Gastrocnemius medialis (tissue), 4 donors: ENCODE measurements around the gene RABGAP1L. TPM values are rescaled to one million over a fixed set of nuclear protein-coding genes. Genes with fewer than 3 reads are reported as not detected.

Experiments
- ATAC-seq, 2 donors: fragments of 150-250 bp; one replicate each; pipeline ENCODE4 v1.9.1; 2016
- DNase-seq, 2 donors: peaks; one replicate each; pipeline ENCODE4 v3.0.0-alpha.2; 2019
- H3K27ac ChIP-seq, 4 donors: fragments of 200-600 bp; sonication (generic); 1 replicate in 1 of 4; 2 replicates in 3 of 4; pipeline ENCODE4 v1.5.1; 2016 to 2018; ENCODE audit warnings: mild to moderate bottlenecking in 2 of 4, moderate library complexity in 1 of 4
- H3K27me3 ChIP-seq, 3 donors: fragments of 200-600 bp; sonication (generic) in 2 of 3; 1 replicate in 1 of 3; 2 replicates in 2 of 3; pipeline versions ENCODE4 v1.5.1 to v1.6.0; 2016 to 2019; ENCODE audit warnings: mild to moderate bottlenecking in 1 of 3, moderate library complexity in 1 of 3
- H3K36me3 ChIP-seq, 2 donors: fragments of 200-600 bp; sonication (generic) in 1 of 2; one replicate each; pipeline ENCODE4 v1.5.1; 2017 to 2018
- H3K4me1 ChIP-seq, 2 donors: fragments of 200-600 bp; sonication (generic) in 1 of 2; one replicate each; pipeline ENCODE4 v1.5.1; 2016 to 2017; ENCODE audit warnings: mild to moderate bottlenecking in 2 of 2
- H3K4me3 ChIP-seq, 4 donors: fragments of 200-600 bp; sonication (generic) in 3 of 4; 1 replicate in 1 of 4; 2 replicates in 3 of 4; pipeline ENCODE4 v1.5.1; 2016 to 2019; ENCODE audit warnings: mild to moderate bottlenecking in 2 of 4
- H3K9me3 ChIP-seq, 3 donors: fragments of 200-600 bp; sonication (generic) in 2 of 3; 1 replicate in 1 of 3; 2 replicates in 2 of 3; pipeline ENCODE4 v1.5.1; 2016 to 2019
- CTCF ChIP-seq, 5 experiments: fragments of 450-650 bp in 3 of 5; fragments of 200-600 bp in 2 of 5; sonication (generic) in 2 of 5; IDR thresholded peaks in 4 of 5; conservative IDR thresholded peaks in 1 of 5; 1 replicate in 4 of 5; 2 replicates in 1 of 5; pipeline ENCODE4 v1.5.1; 2016 to 2019; ENCODE audit warnings: antibody characterized with exemption in 5 of 5, mild to moderate bottlenecking in 3 of 5, moderate library complexity in 3 of 5
- POLR2A ChIP-seq, 2 donors: fragments of 450-650 bp; IDR thresholded peaks; one replicate each; pipeline ENCODE4 v1.6.1; 2017; ENCODE audit warnings: antibody characterized with exemption in 2 of 2, mild to moderate bottlenecking in 2 of 2, moderate library complexity in 2 of 2
- in situ Hi-C, 4 donors: fragments of 200-750 bp; cut with MboI; loops; one replicate each; pipeline versions ENCODE4 v1.15.0 to v1.8.0; 2017; ENCODE audit warnings: low sequenced_read_pairs in 4 of 4
- intact Hi-C: fragments of 100-400 bp; cut with DNase I; formaldehyde crosslinking; loops from one replicate; pipeline ENCODE4 v1.15.1; 2023; ENCODE audit warnings: low total_unique reads
- total RNA-seq, 4 donors: library from RNA; depleted of rRNA; stranded (reverse); fragments of >200 nt; gene quantifications; one replicate each; pipeline versions ENCODE4 v1.1.0 to v1.2.3, GENCODE V29; 2016

RABGAP1L gene
- total RNA-seq, 4 donors from 2014 or later, result 8.8 to 22.2 (median 14.9) TPM

- H3K27me3 ChIP-seq, result no peaks in the 10 kb centered on the region
- no peak for DNase-seq
- no peaks in the 10 kb centered on the region for H3K4me1 ChIP-seq
- H3K27ac ChIP-seq, result no peak overlapping the region
- intact Hi-C loops (no loop called here), in situ Hi-C loops (no loop called here)
- H3K36me3 ChIP-seq, result no peaks in the 10 kb centered on the region
- ATAC-seq, result no peak
- no peaks in the 10 kb centered on the region for H3K9me3 ChIP-seq
- no peak overlapping the region for H3K4me3 ChIP-seq
- TF ChIP-seq CTCF (IDR thresholded peaks at IDR 0.05 in 4 of 5, conservative IDR thresholded peaks at IDR 0.05 in 1 of 5) (no peak), POLR2A (IDR thresholded peaks at IDR 0.05) (no peak)
Measured at GRCh38 chr1:174352117-174352516, 192.8 kb downstream of the RABGAP1L start.

- Histone ChIP-seq H3K36me3 (no peaks in the 10 kb centered on the region), H3K27me3 (no peaks in the 10 kb centered on the region), H3K27ac (no peak overlapping the region), H3K4me1 (no peaks in the 10 kb centered on the region), H3K4me3 (no peak overlapping the region), H3K9me3 (no peaks in the 10 kb centered on the region)
- in situ Hi-C loops (no loop called here), intact Hi-C loops (no loop called here)
- no peak for DNase-seq
- TF ChIP-seq CTCF (IDR thresholded peaks at IDR 0.05 in 4 of 5, conservative IDR thresholded peaks at IDR 0.05 in 1 of 5), result no peak
- no peak for TF ChIP-seq POLR2A (IDR thresholded peaks at IDR 0.05)
- ATAC-seq, result no peak
Measured at GRCh38 chr1:174352883-174353608, 193.7 kb downstream of the RABGAP1L start.

- ATAC-seq, result no peak
- in situ Hi-C loops, result no loop called here
- no peak overlapping the region for H3K27ac ChIP-seq
Measured at GRCh38 chr1:174358344-174358743, 199.0 kb downstream of the RABGAP1L start.

GRCh38 chr1:174358786-174359453 is 199.6 kb downstream of the RABGAP1L start:
- no peak overlapping the region for H3K27ac ChIP-seq
- TF ChIP-seq POLR2A (IDR thresholded peaks at IDR 0.05) (no peak), CTCF (IDR thresholded peaks at IDR 0.05 in 4 of 5, conservative IDR thresholded peaks at IDR 0.05 in 1 of 5) (no peak)
- DNase-seq (no peak), ATAC-seq (no peak)
- H3K4me3 ChIP-seq, result no peak overlapping the region
- no peaks in the 10 kb centered on the region for H3K9me3 ChIP-seq
- H3K4me1 ChIP-seq, result no peaks in the 10 kb centered on the region
- intact Hi-C loops, result no loop called here
- no peaks in the 10 kb centered on the region for H3K36me3 ChIP-seq
- no peaks in the 10 kb centered on the region for H3K27me3 ChIP-seq
- in situ Hi-C loops, result no loop called here

More at GRCh38 chr1:174358344-174358743, 199.0 kb downstream of the RABGAP1L start:
- DNase-seq, result no peak
- intact Hi-C loops, result no loop called here
- Histone ChIP-seq H3K9me3 (no peaks in the 10 kb centered on the region), H3K4me1 (no peaks in the 10 kb centered on the region), H3K36me3 (no peaks in the 10 kb centered on the region), H3K27me3 (no peaks in the 10 kb centered on the region), H3K4me3 (no peak overlapping the region)
- no peak for TF ChIP-seq CTCF (IDR thresholded peaks at IDR 0.05 in 4 of 5, conservative IDR thresholded peaks at IDR 0.05 in 1 of 5)
- TF ChIP-seq POLR2A (IDR thresholded peaks at IDR 0.05), result no peak
